DND-41 (cell line): ENCODE results near the gene GNPTG.

Experiments
- CTCF ChIP-seq: IDR thresholded peaks from 2 replicates; pipeline ENCODE4 v1.5.1; 2012; ENCODE audit warnings: borderline replicate concordance, low read length, moderate library complexity, mild to moderate bottlenecking; ENCODE audit not compliant: poor library complexity, severe bottlenecking; ENCODE audit errors: extremely low read depth
- EZH2 ChIP-seq: IDR thresholded peaks from 3 replicates; pipeline ENCODE4 v1.6.1; 2012; ENCODE audit warnings: borderline replicate concordance, low read depth, mild to moderate bottlenecking, moderate library complexity, low read length, inconsistent platforms; ENCODE audit not compliant: severe bottlenecking

DNA sequence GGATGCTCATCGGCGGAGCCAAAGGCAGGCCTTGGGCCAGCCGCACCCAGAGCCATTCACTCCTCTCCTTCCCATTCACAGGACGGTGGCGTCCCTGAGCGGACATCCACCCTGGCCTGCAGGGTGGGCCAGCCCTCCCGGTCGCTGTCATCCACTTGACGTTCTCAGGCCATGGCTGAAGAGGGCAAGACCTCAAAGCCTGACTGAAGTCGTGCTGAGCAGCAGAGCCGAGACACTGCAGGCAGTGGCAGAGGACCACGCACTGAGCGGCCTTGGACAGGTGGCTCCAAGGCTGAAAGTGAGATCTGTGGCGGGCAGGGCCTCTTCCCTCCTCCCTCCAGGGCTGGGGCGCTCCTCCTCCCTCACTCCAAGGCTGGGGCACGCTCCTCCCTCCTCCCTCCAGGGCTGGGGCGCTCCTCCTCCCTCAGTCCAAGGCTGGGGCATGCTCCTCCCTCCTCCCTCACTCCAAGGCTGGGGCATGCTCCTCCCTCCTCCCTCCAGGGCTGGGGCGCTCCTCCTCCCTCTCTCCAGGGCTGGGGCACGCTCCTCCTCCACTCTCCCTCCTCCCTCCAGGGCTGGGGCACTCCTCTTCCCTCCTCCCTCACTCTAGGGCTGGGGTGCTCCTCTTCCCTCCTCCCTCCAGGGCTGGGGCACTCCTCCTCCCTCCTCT lies 24.1 kb downstream of the GNPTG start:
- TF ChIP-seq CTCF (no peak), EZH2 (no peak)
